IMR-90 (cell line): ENCODE data around the gene WNT3. TPM values are rescaled to one million over a fixed set of nuclear protein-coding genes. Genes with fewer than 3 reads are reported as not detected.

Experiments used
- ATAC-seq: fragments of 200-7000 bp; cut with Tn5 transposase; 2 replicates; pipeline ENCODE4 v1.9.1; 2020; ENCODE audit warnings: low read depth, mild to moderate bottlenecking, moderate library complexity
- BruUV-seq: library from RNA; stranded (reverse); fragments of 400-500 nt; replicated peaks from 2 replicates; lab custom pipeline; 2021; lab: Mats Ljungman, UMichigan
- CTCF ChIA-PET: fragments of 300-600 bp; formaldehyde crosslinking; extraction: SDS; loops from one replicate; lab custom pipeline; 2021; ENCODE audit warnings: antibody characterized with exemption; lab: Yijun Ruan, JAX
- POLR2A ChIA-PET: fragments of 300-600 bp; sonication (Branson Sonifier 250); formaldehyde crosslinking; loops from one replicate; lab custom pipeline; 2022; ENCODE audit warnings: antibody characterized with exemption; ENCODE audit not compliant: unreplicated experiment; lab: Charles Lee
- DNase-seq: peaks from one replicate; pipeline ENCODE4 v3.0.0; 2013
- H2AFZ ChIP-seq: replicated peaks from 2 replicates; pipeline ENCODE3; 2013; ENCODE audit warnings: low read length, mild to moderate bottlenecking; ENCODE audit not compliant: poor library complexity
- H2AK5ac ChIP-seq: 2 replicates; pipeline ENCODE4 v1.6.1; 2013; ENCODE audit warnings: low read depth, low read length, inconsistent platforms
- H2AK9ac ChIP-seq: replicated peaks from 2 replicates; pipeline ENCODE3; 2013; ENCODE audit warnings: mild to moderate bottlenecking, low read depth, low read length, moderate library complexity; ENCODE audit not compliant: poor library complexity
- H2BK120ac ChIP-seq: 2 replicates; pipeline ENCODE4 v1.6.1; 2013; ENCODE audit warnings: low read depth, low read length, inconsistent platforms
- H2BK15ac ChIP-seq: 3 replicates; pipeline ENCODE4 v1.6.1; 2013; ENCODE audit warnings: low read depth, low read length, inconsistent platforms
- H2BK20ac ChIP-seq: 2 replicates; pipeline ENCODE4 v1.6.1; 2013; ENCODE audit warnings: low read depth, mild to moderate bottlenecking, inconsistent platforms, low read length, moderate library complexity
- H2BK5ac ChIP-seq: 2 replicates; pipeline ENCODE4 v1.6.1; 2013; ENCODE audit warnings: mild to moderate bottlenecking, low read depth, low read length, inconsistent platforms; ENCODE audit not compliant: poor library complexity, severe bottlenecking
- H3K14ac ChIP-seq: replicated peaks from 2 replicates; pipeline ENCODE4 v1.6.1; 2013; ENCODE audit warnings: low read depth, low read length, inconsistent platforms
- H3K18ac ChIP-seq: 2 replicates; pipeline ENCODE4 v1.6.1; 2013; ENCODE audit warnings: low read depth, low read length, control low read depth
- H3K23ac ChIP-seq: 2 replicates; pipeline ENCODE4 v1.6.1; 2013; ENCODE audit warnings: low read depth, low read length, inconsistent platforms
- H3K27ac ChIP-seq: 2 replicates; pipeline ENCODE4 v1.5.1; 2013; ENCODE audit warnings: mild to moderate bottlenecking, control low read depth, low read length; ENCODE audit not compliant: insufficient read depth
- H3K27me3 ChIP-seq: 2 replicates; pipeline ENCODE4 v1.6.1; 2013; ENCODE audit warnings: low read length; ENCODE audit not compliant: control insufficient read depth, insufficient read depth
- H3K36me3 ChIP-seq: 2 replicates; pipeline ENCODE4 v1.6.1; 2013; ENCODE audit warnings: low read length, mixed read lengths; ENCODE audit not compliant: control insufficient read depth, insufficient read depth
- H3K4ac ChIP-seq: 2 replicates; pipeline ENCODE4 v1.6.1; 2013; ENCODE audit warnings: low read depth, low read length, inconsistent platforms
- H3K4me1 ChIP-seq: 2 replicates; pipeline ENCODE4 v1.6.1; 2013; ENCODE audit warnings: low read length, mixed read lengths; ENCODE audit not compliant: control insufficient read depth, insufficient read depth
- H3K4me2 ChIP-seq: 2 replicates; pipeline ENCODE4 v1.6.1; 2013; ENCODE audit warnings: low read depth, mild to moderate bottlenecking, control low read depth, low read length, moderate library complexity
- H3K4me3 ChIP-seq: 2 replicates; pipeline ENCODE4 v1.5.1; 2013; ENCODE audit warnings: low read depth, mild to moderate bottlenecking, control low read depth, low read length, moderate library complexity; ENCODE audit not compliant: insufficient read depth
- H3K56ac ChIP-seq: 2 replicates; pipeline ENCODE4 v1.6.1; 2013; ENCODE audit warnings: low read length, inconsistent platforms; ENCODE audit not compliant: insufficient read depth; ENCODE audit errors: extremely low read depth
- H3K79me1 ChIP-seq, 2 experiments: 2 replicates each; pipeline ENCODE4 v1.6.1; 2013; ENCODE audit warnings: low read length in 2 of 2, inconsistent platforms in 1 of 2, low read depth in 1 of 2
- H3K9ac ChIP-seq: 2 replicates; pipeline ENCODE4 v1.6.1; 2013; ENCODE audit warnings: low read depth, low read length, control low read depth
- H3K9me1 ChIP-seq: 2 replicates; pipeline ENCODE4 v1.6.1; 2013; ENCODE audit warnings: low read length, inconsistent platforms; ENCODE audit not compliant: insufficient read depth
- H3K9me3 ChIP-seq: 2 replicates; pipeline ENCODE4 v1.6.1; 2013; ENCODE audit warnings: low read length; ENCODE audit not compliant: control insufficient read depth, insufficient read depth
- H4K20me1 ChIP-seq: 2 replicates; pipeline ENCODE4 v1.6.1; 2013; ENCODE audit warnings: low read length, inconsistent platforms; ENCODE audit not compliant: insufficient read depth
- H4K5ac ChIP-seq: 2 replicates; pipeline ENCODE4 v1.6.1; 2013; ENCODE audit warnings: mild to moderate bottlenecking, low read depth, low read length, control low read depth
- H4K8ac ChIP-seq, 2 experiments: 2 replicates each; pipeline ENCODE4 v1.6.1; 2013; ENCODE audit warnings: low read depth in 2 of 2, low read length in 2 of 2, control low read depth in 1 of 2, inconsistent platforms in 1 of 2
- H4K91ac ChIP-seq: 2 replicates; pipeline ENCODE4 v1.6.1; 2013; ENCODE audit warnings: low read depth, low read length, inconsistent platforms; ENCODE audit not compliant: insufficient read depth
- BHLHE40 ChIP-seq: fragments of 150-350 bp; IDR thresholded peaks from 2 replicates; pipeline ENCODE4 v1.6.1; 2016; ENCODE audit warnings: mild to moderate bottlenecking, low read depth, low read length
- CEBPB ChIP-seq: IDR thresholded peaks from 2 replicates; pipeline ENCODE4 v1.6.1; 2012; ENCODE audit warnings: low read depth, low read length, improper control_type of control experiment
- CHD1 ChIP-seq: IDR thresholded peaks from 2 replicates; pipeline ENCODE4 v1.6.1; 2012; ENCODE audit warnings: low read depth, low read length, improper control_type of control experiment
- FOS ChIP-seq: fragments of 150-350 bp; IDR thresholded peaks from 2 replicates; pipeline ENCODE4 v1.6.1; 2016; ENCODE audit warnings: low read depth, low read length
- MAFK ChIP-seq: IDR thresholded peaks from 2 replicates; pipeline ENCODE4 v1.6.1; 2012; ENCODE audit warnings: low read depth, low read length, improper control_type of control experiment
- MAZ ChIP-seq: IDR thresholded peaks from 2 replicates; pipeline ENCODE4 v1.6.1; 2012; ENCODE audit warnings: low read depth, mild to moderate bottlenecking, low read length, improper control_type of control experiment, moderate library complexity, borderline replicate concordance
- MXI1 ChIP-seq: IDR thresholded peaks from 2 replicates; pipeline ENCODE4 v1.6.1; 2012; ENCODE audit warnings: low read depth, mild to moderate bottlenecking, low read length, moderate library complexity, borderline replicate concordance
- NFE2L2 ChIP-seq: fragments of 150-350 bp; IDR thresholded peaks from 2 replicates; pipeline ENCODE4 v1.6.1; 2016; ENCODE audit warnings: low read depth, mild to moderate bottlenecking, low read length
- POLR2A ChIP-seq: IDR thresholded peaks from 2 replicates; pipeline ENCODE4 v1.6.1; 2012; ENCODE audit warnings: mild to moderate bottlenecking, low read depth, low read length
- RAD21 ChIP-seq: IDR thresholded peaks from 2 replicates; pipeline ENCODE4 v1.6.1; 2012; ENCODE audit warnings: low read length, improper control_type of control experiment
- RCOR1 ChIP-seq: IDR thresholded peaks from 2 replicates; pipeline ENCODE4 v1.6.1; 2012; ENCODE audit warnings: mild to moderate bottlenecking, low read length, improper control_type of control experiment; ENCODE audit not compliant: insufficient replicate concordance
- RFX5 ChIP-seq: IDR thresholded peaks from 2 replicates; pipeline ENCODE4 v1.8.0; 2012; ENCODE audit warnings: low read depth, mild to moderate bottlenecking, low read length, moderate library complexity
- SMC3 ChIP-seq: fragments of 150-350 bp; IDR thresholded peaks from 2 replicates; pipeline ENCODE4 v1.6.1; 2016; ENCODE audit warnings: low read depth, mild to moderate bottlenecking, antibody characterized with exemption, low read length, moderate library complexity
- WGBS, 2 experiments: methylation state at CpG; one replicate each; pipeline versions ENCODE4 v1.1.5 to v1.1.7; 2013; ENCODE audit warnings: missing lambda C conversion rate in 2 of 2; ENCODE audit not compliant: insufficient read length in 1 of 2; ENCODE audit errors: extremely low coverage in 2 of 2; 5-methylcytosine and 5-hydroxymethylcytosine counted together
- dilution Hi-C: fragments of 300-500 bp; cut with HindIII; formaldehyde crosslinking; loops from one replicate; pipeline ENCODE4 v1.14.3; 2018; ENCODE audit warnings: low sequenced_read_pairs; ENCODE audit not compliant: unreplicated experiment
- in situ Hi-C: fragments of 300-500 bp; cut with MboI; formaldehyde crosslinking; loops from 3 replicates; pipeline ENCODE4 v1.14.3; 2019; ENCODE audit warnings: low sequenced_read_pairs, inconsistent platforms, mixed read lengths
- intact Hi-C: fragments of 100-400 bp; cut with micrococcal nuclease; formaldehyde crosslinking; loops from 2 replicates; pipeline ENCODE4 v1.10.0; 2022
- polyA plus RNA-seq, 3 experiments: library from polyadenylated mRNA; depleted of rRNA; stranded (reverse); fragments of >200 nt; gene quantifications; 2 replicates each; pipeline ENCODE4 v1.2.3, GENCODE V29; 2012; ENCODE audit warnings: low replicate concordance in 1 of 3
- total RNA-seq: library from RNA; depleted of rRNA; stranded (reverse); fragments of >200 nt; gene quantifications from 2 replicates; pipeline ENCODE4 v1.2.3, GENCODE V29; 2012
- TF ChIP-seq, protein P1 (sequence below): fragments of 150-350 bp; IDR thresholded peaks from 2 replicates; pipeline ENCODE4 v1.6.1; 2017; ENCODE audit warnings: mild to moderate bottlenecking, antibody characterized with exemption, low read length, low read depth
- TF ChIP-seq, protein P2 (sequence below): conservative IDR thresholded peaks from 2 replicates; pipeline ENCODE4 v1.5.1; 2012; ENCODE audit warnings: mild to moderate bottlenecking, low read depth, low read length, improper control_type of control experiment
- TF ChIP-seq, protein P3 (sequence below): fragments of 150-350 bp; IDR thresholded peaks from 2 replicates; pipeline ENCODE4 v1.6.1; 2016; ENCODE audit warnings: low read depth, mild to moderate bottlenecking, low read length, moderate library complexity, borderline replicate concordance

The WNT3 gene
- total and polyA plus RNA-seq, 2 of the 4 experiments (the other 2 are of a cell fraction), result 0.72 to 1.0 TPM

DNA sequence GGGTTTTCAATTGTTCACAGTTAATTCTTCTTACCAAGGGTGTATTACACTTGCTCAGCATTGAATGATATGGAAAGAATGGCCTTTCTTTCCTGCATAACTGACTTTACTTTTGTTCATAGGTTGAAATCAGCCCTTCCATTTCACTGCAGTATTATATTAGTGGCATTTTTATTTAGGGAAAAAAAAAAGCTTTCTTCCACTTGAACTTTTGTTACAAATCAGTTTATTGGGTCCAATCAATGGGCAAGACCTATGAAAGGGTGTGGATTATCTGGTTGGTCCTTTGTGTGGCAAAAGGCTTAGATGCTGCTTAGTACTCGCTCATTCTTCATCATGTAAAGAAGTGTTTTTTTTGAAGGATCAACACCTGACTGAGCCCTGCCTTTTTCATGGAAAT is 74.1 kb downstream of the WNT3 start:
- DNase-seq, result no peak
- Histone ChIP-seq H2AFZ (no peak overlapping the region), H3K56ac (no peak overlapping the region), H3K4ac (no peak overlapping the region), H2AK9ac (no peak overlapping the region), H4K8ac (no peak overlapping the region), H2BK15ac (no peak overlapping the region), H2BK20ac (no peak overlapping the region), H3K14ac (no peak overlapping the region), H3K27ac (no peak overlapping the region), H3K9ac (no peak overlapping the region), H4K5ac (no peak overlapping the region), H2BK120ac (no peak overlapping the region), H2AK5ac (no peak overlapping the region), H3K27me3 (no peaks in the 10 kb centered on the region), H3K18ac (no peak overlapping the region), H3K36me3 (no peaks in the 10 kb centered on the region), H3K4me1 (peaks cover 9% of the 10 kb centered on the region), H3K23ac (no peak overlapping the region; the same call in 1 of the 2 replicates), H3K79me1 (peaks cover 0 to 10% of the 10 kb centered on the region in 2 experiments; a peak in 1 of 4 replicates), H3K9me1 (peaks cover 13% of the 10 kb centered on the region), H4K20me1 (no peaks in the 10 kb centered on the region; the same call in 1 of the 2 replicates), H2BK5ac (no peak overlapping the region), H3K9me3 (no peaks in the 10 kb centered on the region), H3K4me2 (no peak overlapping the region), H4K91ac (no peak overlapping the region), H3K4me3 (no peak overlapping the region)
- TF ChIP-seq CHD1 (no peak), RCOR1 (no peak), FOS (no peak), RFX5 (no peak), POLR2A (no peak), BHLHE40 (no peak), RAD21 (no peak), NFE2L2 (no peak), SMC3 (no peak), MXI1 (no peak), CEBPB (no peak), MAZ (no peak), MAFK (no peak)
- TF ChIP-seq, protein P1, sequence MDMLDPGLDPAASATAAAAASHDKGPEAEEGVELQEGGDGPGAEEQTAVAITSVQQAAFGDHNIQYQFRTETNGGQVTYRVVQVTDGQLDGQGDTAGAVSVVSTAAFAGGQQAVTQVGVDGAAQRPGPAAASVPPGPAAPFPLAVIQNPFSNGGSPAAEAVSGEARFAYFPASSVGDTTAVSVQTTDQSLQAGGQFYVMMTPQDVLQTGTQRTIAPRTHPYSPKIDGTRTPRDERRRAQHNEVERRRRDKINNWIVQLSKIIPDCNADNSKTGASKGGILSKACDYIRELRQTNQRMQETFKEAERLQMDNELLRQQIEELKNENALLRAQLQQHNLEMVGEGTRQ, result no peak
- TF ChIP-seq, protein P2, sequence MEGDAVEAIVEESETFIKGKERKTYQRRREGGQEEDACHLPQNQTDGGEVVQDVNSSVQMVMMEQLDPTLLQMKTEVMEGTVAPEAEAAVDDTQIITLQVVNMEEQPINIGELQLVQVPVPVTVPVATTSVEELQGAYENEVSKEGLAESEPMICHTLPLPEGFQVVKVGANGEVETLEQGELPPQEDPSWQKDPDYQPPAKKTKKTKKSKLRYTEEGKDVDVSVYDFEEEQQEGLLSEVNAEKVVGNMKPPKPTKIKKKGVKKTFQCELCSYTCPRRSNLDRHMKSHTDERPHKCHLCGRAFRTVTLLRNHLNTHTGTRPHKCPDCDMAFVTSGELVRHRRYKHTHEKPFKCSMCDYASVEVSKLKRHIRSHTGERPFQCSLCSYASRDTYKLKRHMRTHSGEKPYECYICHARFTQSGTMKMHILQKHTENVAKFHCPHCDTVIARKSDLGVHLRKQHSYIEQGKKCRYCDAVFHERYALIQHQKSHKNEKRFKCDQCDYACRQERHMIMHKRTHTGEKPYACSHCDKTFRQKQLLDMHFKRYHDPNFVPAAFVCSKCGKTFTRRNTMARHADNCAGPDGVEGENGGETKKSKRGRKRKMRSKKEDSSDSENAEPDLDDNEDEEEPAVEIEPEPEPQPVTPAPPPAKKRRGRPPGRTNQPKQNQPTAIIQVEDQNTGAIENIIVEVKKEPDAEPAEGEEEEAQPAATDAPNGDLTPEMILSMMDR, result no peak
- TF ChIP-seq, protein P3, sequence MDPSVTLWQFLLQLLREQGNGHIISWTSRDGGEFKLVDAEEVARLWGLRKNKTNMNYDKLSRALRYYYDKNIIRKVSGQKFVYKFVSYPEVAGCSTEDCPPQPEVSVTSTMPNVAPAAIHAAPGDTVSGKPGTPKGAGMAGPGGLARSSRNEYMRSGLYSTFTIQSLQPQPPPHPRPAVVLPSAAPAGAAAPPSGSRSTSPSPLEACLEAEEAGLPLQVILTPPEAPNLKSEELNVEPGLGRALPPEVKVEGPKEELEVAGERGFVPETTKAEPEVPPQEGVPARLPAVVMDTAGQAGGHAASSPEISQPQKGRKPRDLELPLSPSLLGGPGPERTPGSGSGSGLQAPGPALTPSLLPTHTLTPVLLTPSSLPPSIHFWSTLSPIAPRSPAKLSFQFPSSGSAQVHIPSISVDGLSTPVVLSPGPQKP, result no peak
- no TSS peak for BruUV-seq
- no CpG with 5 or more reads among the region's 1 CpG for WGBS, 2 experiments
- in situ Hi-C loops (loop anchor here (25.0 kb wide), 1 partner anchor 1157 kb away; no protein-coding TSS in a partner anchor), intact Hi-C loops (no loop called here), dilution Hi-C loops (no loop called here)
- ChIA-PET CTCF (no interaction called here), POLR2A (no interaction called here)
- ATAC-seq, result no peak
